ENCODE results near the gene ARMH1. TPM values are rescaled to one million over a fixed set of nuclear protein-coding genes. Genes with fewer than 3 reads are reported as not detected.

ARMH1 gene
- 0.38 to 1.1 TPM (median 0.65 TPM) in 5 replicates for total RNA-seq (2022; extraction: Qiagen RNA extraction; ENCODE audit: low read depth)

GRCh38 chr1:44674113-44675000 is at the start of gene ARMH1, which contains the start of gene TMEM53:
ARMH1 (plus strand) TSS chr1:44674714; CDS start chr1:44689698, 14,984 bp downstream.
TMEM53 (minus strand) TSS chr1:44674481; CDS start chr1:44674391, 90 bp downstream.

DNA sequence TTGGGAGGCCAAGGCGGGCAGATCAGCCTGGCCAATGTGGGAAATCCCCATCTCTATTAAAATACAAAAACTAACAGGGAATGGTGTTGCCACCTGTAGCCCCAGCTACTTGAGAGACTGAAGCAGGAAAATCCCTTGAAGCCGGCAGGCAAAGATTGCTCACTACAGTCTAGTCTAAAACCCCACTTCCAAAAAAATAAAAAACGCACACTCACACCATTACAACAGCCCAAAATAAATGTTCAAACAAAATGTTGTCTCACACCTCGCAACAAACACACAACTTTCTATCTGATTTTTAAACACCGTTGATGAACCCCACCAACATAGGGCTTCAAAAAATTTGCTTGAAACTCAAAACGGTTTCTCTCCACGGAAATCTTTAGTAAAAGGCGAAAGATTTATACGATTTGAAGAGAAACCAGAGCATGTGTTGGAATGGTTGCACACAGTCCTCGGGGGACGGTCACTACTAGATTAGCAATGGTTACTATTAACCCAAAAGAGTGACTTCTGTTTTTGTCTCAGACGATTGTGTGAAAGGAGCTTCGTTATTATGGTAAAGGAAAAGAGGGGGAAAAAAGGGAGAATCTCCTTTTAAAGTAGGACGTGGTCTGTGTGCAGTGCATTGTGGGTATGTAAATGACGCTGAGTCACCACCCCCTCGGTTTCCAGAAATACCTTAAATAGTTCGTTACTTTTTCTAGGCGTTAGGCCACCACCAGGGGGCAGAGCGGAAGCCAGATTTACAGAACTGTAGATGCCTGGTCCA is 56.4 kb downstream of the ARMH1 start, which contains the start of gene RNU5D-1:
Gene RNU5D-1 (minus strand): TSS at position 430 of the 772 bp plus-strand sequence.

DNA sequence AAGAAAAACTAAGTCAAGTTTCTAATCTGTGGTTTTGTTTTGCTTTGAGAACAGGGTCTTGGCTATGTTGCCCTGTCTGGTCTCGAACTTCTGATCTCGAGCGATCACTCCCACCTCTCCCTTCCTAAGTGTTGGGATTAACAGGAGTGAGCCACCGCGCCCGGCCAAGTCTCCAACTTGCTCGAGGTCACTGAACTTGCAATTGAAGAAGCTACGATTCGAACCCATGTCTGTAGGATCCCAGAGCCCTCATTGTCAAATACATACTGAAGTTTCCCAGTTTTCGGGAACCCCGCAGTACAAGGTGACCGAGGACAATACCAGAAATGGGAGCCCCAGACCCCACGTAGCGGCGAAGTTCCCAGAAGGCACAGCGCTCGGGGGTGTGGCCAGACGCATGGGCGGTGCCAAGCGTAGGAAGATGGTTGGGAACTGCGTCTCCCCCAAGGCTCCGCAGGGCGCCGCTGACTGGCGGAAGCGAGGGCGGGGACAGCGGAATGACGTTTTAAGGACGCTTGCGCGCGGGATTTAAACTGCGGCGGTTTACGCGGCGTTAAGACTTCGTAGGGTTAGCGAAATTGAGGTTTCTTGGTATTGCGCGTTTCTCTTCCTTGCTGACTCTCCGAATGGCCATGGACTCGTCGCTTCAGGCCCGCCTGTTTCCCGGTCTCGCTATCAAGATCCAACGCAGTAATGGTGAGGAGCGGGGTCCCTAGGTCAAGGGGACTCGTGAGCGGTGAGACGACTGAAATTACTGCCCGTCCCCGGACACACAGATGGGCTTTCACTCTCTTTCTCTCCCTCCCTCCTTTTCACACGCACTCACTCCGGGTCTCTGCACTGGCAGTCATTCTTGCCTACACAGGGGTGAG is 65.0 kb downstream of the ARMH1 start, which contains the start of gene KIF2C:
Gene KIF2C (plus strand): TSS at position 531 of the 872 bp plus-strand sequence. CDS start 96 bp downstream, at position 627.

Other genes starting within 250 kb of the ARMH1 start
- gene TMEM53, start 233 bp upstream of the ARMH1 start, total RNA-seq (2022; extraction: Qiagen RNA extraction; ENCODE audit: low read depth), result 5.7 to 10.2 TPM (median 9.0 TPM) in 5 replicates
- gene RNU5D-1, start 56.5 kb downstream of the ARMH1 start, total RNA-seq (2022; extraction: Qiagen RNA extraction; ENCODE audit: low read depth), result not detected in 5 replicates
- gene KIF2C, start 65.1 kb downstream of the ARMH1 start, total RNA-seq (2022; extraction: Qiagen RNA extraction; ENCODE audit: low read depth), result 36.6 to 42.0 TPM (median 40.4 TPM) in 5 replicates
- 1,564 to 1,669 TPM (median 1,623 TPM) in 5 replicates for gene RPS8, start 100.8 kb downstream of the ARMH1 start, total RNA-seq (2022; extraction: Qiagen RNA extraction; ENCODE audit: low read depth)
- 0.26 to 0.42 TPM (median 0.38 TPM) in 5 replicates for gene BEST4, start 113.5 kb downstream of the ARMH1 start, total RNA-seq (2022; extraction: Qiagen RNA extraction; ENCODE audit: low read depth)
- 9.4 to 22.4 TPM (median 17.4 TPM) in 5 replicates for gene PLK3, start 125.7 kb downstream of the ARMH1 start, total RNA-seq (2022; extraction: Qiagen RNA extraction; ENCODE audit: low read depth)
- gene DYNLT4, start 132.6 kb downstream of the ARMH1 start, total RNA-seq (2022; extraction: Qiagen RNA extraction; ENCODE audit: low read depth), result 0.69 to 0.99 TPM (median 0.81 TPM) in 3 of 5 replicates, not detected in the others
- 2.0 to 3.4 TPM (median 3.2 TPM) in 5 replicates for gene BTBD19, start 133.8 kb downstream of the ARMH1 start, total RNA-seq (2022; extraction: Qiagen RNA extraction; ENCODE audit: low read depth)
- gene PTCH2, start 168.5 kb downstream of the ARMH1 start, total RNA-seq (2022; extraction: Qiagen RNA extraction; ENCODE audit: low read depth), result 0.20 to 0.31 TPM (median 0.25 TPM) in 4 of 5 replicates, not detected in the other